Measurements from ENCODE around the gene DGKQ. TPM values are rescaled to one million over a fixed set of nuclear protein-coding genes. Genes with fewer than 3 reads are reported as not detected.

DGKQ gene
- total and polyA plus RNA-seq, 7 experiments from 2014 or later: 1.5 to 28.0 (median 16.5) TPM

DNA sequence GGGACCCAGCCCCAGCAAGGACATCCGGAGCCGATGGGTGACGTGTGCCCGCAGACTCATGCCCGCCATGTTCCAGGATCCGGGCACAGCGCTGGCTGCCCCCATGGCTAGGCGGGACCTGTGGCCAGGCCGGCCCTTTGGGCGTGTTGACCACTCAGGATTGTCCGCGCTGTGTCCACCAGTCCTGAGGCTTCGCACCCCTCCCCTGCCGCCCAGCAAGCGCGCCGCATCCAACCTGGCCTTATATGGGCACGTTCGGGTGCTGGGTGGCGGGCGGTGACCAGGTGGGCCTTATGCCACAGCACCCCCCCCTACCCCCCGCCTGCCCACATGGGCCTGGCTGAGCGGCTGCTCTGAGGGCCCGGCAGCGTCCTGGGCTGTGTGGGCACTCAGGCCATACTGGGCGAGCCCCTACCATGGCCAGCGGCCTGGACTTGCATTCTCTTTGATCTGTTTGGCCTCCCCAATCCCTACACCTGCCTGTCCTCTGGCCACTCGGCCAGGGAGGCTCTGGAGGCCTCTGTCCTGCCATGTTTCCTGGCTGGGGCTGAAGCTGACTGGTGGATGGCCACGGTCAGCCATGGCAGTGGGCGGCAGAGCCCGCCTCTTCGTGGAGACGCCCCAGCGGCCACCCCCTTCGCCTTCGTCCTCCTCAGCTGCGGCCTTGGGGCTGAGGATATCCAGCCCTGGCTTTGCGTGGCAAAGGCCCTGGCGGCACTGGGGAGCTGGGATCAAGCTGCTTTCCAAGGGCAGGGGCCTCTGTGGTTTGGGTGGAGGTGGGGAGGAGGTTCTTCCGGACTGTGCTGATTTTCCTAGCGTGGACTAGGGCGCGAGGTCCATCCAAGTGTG lies 40.1 kb upstream of the DGKQ start:
- Mint-ChIP-seq H3K9me3 (peaks cover 0 to 2% (median 0%) of the 10 kb centered on the region in 11 donors), H3K27ac (peak overlapping the region in 2 of 9 donors; percentile 24 to 81), H3K4me1 (peaks cover 13 to 22% (median 17%) of the 10 kb centered on the region in 7 donors), H3K4me3 (peak overlapping the region in 9 of 10 donors; percentile 6 to 76 (median 50)), H3K36me3 (peaks cover 0 to 2% (median 0%) of the 10 kb centered on the region in 5 donors), H3K27me3 (peaks cover 2 to 8% (median 8%) of the 10 kb centered on the region in 5 donors)
- CTCF ChIA-PET: no interaction called here
- no peak for DNase-seq
- no peaks in the 10 kb centered on the region for H3K9me3 ChIP-seq (ENCODE audit: control insufficient read depth in 2 of 3, low read length in 3 of 3)
- no peaks in the 10 kb centered on the region for H3K36me3 ChIP-seq (ENCODE audit: control insufficient read depth in 2 of 3, insufficient read depth in 3 of 3, low read length in 3 of 3)
- peaks cover 0 to 10% of the 10 kb centered on the region in 2 donors for H3K4me1 ChIP-seq (ENCODE audit: control insufficient read depth in 2 of 2, insufficient read depth in 2 of 2, low read length in 2 of 2)
- ATAC-seq: no peak
- no peak overlapping the region for H3K27ac ChIP-seq (ENCODE audit: low read depth, low read length)
- POLR2A ChIA-PET: no interaction called here
- H3K27me3 ChIP-seq (ENCODE audit: control insufficient read depth in 2 of 2, insufficient read depth in 2 of 2, low read length in 2 of 2): no peaks in the 10 kb centered on the region
- intact Hi-C loops (cut with micrococcal nuclease): loop anchor here (5.0 kb wide), 3 partner anchors 44 to 699 kb away; partner anchors contain the start of genes CTBP1 (in 2 of the 2) and SLBP (in 1 of the 2)
- H3K4me3 ChIP-seq (ENCODE audit: low read length): no peak overlapping the region

DNA sequence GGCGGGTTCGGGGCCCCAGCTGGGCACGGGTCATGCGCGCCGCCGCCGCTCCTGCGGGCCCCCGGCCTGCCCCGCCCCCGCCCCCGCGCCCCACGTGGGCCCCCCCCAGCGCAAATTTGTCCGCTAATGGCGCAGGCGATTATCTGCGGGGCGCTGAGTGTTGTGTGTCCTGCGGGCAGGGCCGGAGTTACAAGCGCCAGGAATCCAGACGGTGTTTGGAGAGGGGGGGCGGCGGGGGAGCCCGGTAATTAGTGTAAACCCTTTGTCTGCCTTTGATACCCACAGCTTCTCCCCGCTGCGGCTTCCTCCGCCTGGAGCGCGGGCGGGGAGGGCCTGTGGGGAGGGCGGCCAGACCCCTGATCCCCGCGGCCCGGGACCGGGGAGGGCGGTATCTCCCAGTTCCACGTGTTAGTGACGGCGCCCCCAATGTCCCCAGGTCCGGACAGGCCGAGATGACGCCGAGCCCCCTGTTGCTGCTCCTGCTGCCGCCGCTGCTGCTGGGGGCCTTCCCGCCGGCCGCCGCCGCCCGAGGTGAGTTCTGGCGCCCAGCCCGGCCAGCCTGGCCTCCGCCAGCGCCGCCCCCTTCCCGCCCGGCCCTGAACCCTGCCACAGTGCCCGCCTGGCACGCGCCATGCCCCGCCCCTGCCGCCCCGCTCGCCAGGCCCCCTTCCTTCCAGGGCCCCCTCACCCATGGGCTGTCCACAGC lies 38.8 kb upstream of the DGKQ start:
- DNase-seq (peak in 7 of 9 donors; percentile 25 to 47 (median 32)), ATAC-seq (no peak)
- Histone ChIP-seq H3K4me1 (ENCODE audit: control insufficient read depth in 2 of 2, insufficient read depth in 2 of 2, low read length in 2 of 2) (peaks cover 0 to 10% of the 10 kb centered on the region in 2 donors), H3K4me3 (ENCODE audit: low read length) (peak overlapping the region; percentile 35), H3K36me3 (ENCODE audit: control insufficient read depth in 2 of 3, insufficient read depth in 3 of 3, low read length in 3 of 3) (no peaks in the 10 kb centered on the region), H3K27ac (ENCODE audit: low read depth, low read length) (peak overlapping the region; percentile 45), H3K9me3 (ENCODE audit: control insufficient read depth in 2 of 3, low read length in 3 of 3) (no peaks in the 10 kb centered on the region), H3K27me3 (ENCODE audit: control insufficient read depth in 2 of 2, insufficient read depth in 2 of 2, low read length in 2 of 2) (no peaks in the 10 kb centered on the region)
- peaks cover 0 to 4% (median 0%) of the 10 kb centered on the region in 11 donors for H3K9me3 Mint-ChIP-seq
- peak overlapping the region; percentile 35 to 87 (median 63) for H3K4me3 Mint-ChIP-seq
- ChIA-PET CTCF (no interaction called here), POLR2A (no interaction called here)
- H3K27ac Mint-ChIP-seq: peak overlapping the region in 2 of 9 donors; percentile 48 to 55
- H3K27me3 Mint-ChIP-seq: peaks cover 14 to 20% (median 18%) of the 10 kb centered on the region in 5 donors
- intact Hi-C loops (cut with micrococcal nuclease): loop anchor here (5.0 kb wide), 3 partner anchors 45 to 700 kb away; partner anchors contain the start of genes CTBP1 (in 2 of the 2) and SLBP (in 1 of the 2)
- peaks cover 0 to 2% (median 0%) of the 10 kb centered on the region in 5 donors for H3K36me3 Mint-ChIP-seq
- peaks cover 14 to 21% (median 18%) of the 10 kb centered on the region in 7 donors for H3K4me1 Mint-ChIP-seq

DNA sequence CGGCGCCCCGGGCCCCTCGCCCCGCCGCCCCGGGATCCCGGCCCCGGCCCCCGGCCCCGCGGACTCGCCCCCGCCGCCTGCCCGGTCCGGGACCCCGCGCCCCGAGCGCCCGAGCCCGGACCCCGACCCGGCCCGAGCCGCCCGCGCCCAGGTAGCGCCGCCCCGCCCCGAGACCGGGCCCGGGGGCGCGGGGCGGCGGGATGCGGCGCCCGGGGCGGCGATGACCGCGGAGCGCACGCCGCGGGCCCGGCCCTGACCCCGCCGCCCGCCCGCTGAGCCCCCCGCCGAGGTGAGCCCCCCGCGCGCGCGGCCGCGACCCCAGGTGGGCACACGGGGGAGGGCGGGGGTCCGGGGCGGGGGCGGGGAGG lies 38.3 kb upstream of the DGKQ start:
- Mint-ChIP-seq H3K4me1 (peaks cover 15 to 21% (median 18%) of the 10 kb centered on the region in 7 donors), H3K27me3 (peaks cover 20 to 26% (median 24%) of the 10 kb centered on the region in 5 donors), H3K27ac (no peak overlapping the region), H3K9me3 (peaks cover 0 to 4% (median 0%) of the 10 kb centered on the region in 11 donors), H3K4me3 (peak overlapping the region in 4 of 10 donors; percentile 28 to 97 (median 58)), H3K36me3 (peaks cover 0 to 3% (median 0%) of the 10 kb centered on the region in 5 donors)
- intact Hi-C loops (cut with micrococcal nuclease): loop anchor here (1.0 to 5.0 kb wide), 9 partner anchors 25 to 701 kb away; partner anchors contain the start of genes CTBP1 (in 2 of the 2), ATP5ME (in 1 of the 2), IDUA (in 1 of the 2) and MYL5 (in 1 of the 2)
- Histone ChIP-seq H3K9me3 (ENCODE audit: control insufficient read depth in 2 of 3, low read length in 3 of 3) (no peaks in the 10 kb centered on the region), H3K4me3 (ENCODE audit: low read length) (no peak overlapping the region), H3K27ac (ENCODE audit: low read depth, low read length) (no peak overlapping the region), H3K36me3 (ENCODE audit: control insufficient read depth in 2 of 3, insufficient read depth in 3 of 3, low read length in 3 of 3) (no peaks in the 10 kb centered on the region), H3K27me3 (ENCODE audit: control insufficient read depth in 2 of 2, insufficient read depth in 2 of 2, low read length in 2 of 2) (no peaks in the 10 kb centered on the region), H3K4me1 (ENCODE audit: control insufficient read depth in 2 of 2, insufficient read depth in 2 of 2, low read length in 2 of 2) (peaks cover 0 to 10% of the 10 kb centered on the region in 2 donors)
- CTCF ChIA-PET: no interaction called here
- ATAC-seq (no peak), DNase-seq (no peak)
- POLR2A ChIA-PET: no interaction called here

DNA sequence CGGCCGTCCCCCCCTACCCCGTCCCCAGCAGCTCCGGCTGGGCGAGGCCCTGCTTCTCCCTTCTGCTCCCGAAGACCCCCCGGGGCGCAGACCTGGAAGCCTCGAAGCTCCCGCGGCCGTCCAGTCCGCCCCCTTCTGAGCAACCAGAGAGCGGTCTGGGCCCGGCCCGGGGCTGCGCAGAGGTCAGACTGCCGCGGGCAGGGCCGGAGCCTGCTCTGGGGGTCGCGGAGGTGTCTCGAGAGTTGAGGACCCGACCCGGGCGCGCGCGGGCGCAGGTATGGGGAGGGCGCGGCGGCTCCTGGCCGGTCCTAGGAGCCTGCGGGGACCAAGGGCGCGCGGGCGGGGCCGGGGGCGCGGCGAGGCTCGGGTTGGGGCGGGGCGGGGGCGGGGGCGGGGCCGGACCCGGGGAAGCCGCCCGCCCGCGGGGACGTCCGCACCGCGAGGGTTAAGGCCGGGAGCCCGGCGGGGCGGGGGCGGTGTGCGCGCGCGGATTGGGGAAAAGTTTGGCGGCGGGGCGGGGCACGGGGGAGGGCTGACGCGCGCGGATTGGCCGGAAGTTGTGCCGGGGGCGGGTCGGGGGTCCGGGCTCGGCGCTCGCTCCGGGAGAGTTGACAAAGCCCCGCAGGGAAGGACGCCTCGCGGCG lies 37.8 kb upstream of the DGKQ start, which contains the start of gene FGFRL1:
Gene FGFRL1, plus strand, starts transcription at position 605 of the 644 bp plus-strand sequence. CDS start 860 bp downstream, outside the sequence.
- Mint-ChIP-seq H3K4me1 (peaks cover 15 to 21% (median 18%) of the 10 kb centered on the region in 7 donors), H3K27ac (peak within 1 kb of the TSS; percentile 76 to 96 (median 92)), H3K9me3 (peaks cover 0 to 4% (median 0%) of the 10 kb centered on the region in 11 donors), H3K4me3 (peak within 1 kb of the TSS; percentile 86 to 97 (median 89)), H3K27me3 (peaks cover 24 to 31% (median 27%) of the 10 kb centered on the region in 5 donors), H3K36me3 (peaks cover 0 to 3% (median 2%) of the 10 kb centered on the region in 5 donors)
- Histone ChIP-seq H3K4me1 (ENCODE audit: control insufficient read depth in 2 of 2, insufficient read depth in 2 of 2, low read length in 2 of 2) (peaks cover 0 to 10% of the 10 kb centered on the region in 2 donors), H3K27ac (ENCODE audit: low read depth, low read length) (peak within 1 kb of the TSS; percentile 83), H3K36me3 (ENCODE audit: control insufficient read depth in 2 of 3, insufficient read depth in 3 of 3, low read length in 3 of 3) (no peaks in the 10 kb centered on the region), H3K4me3 (ENCODE audit: low read length) (peak within 1 kb of the TSS; percentile 77), H3K27me3 (ENCODE audit: control insufficient read depth in 2 of 2, insufficient read depth in 2 of 2, low read length in 2 of 2) (no peaks in the 10 kb centered on the region), H3K9me3 (ENCODE audit: control insufficient read depth in 2 of 3, low read length in 3 of 3) (no peaks in the 10 kb centered on the region)
- DNase-seq (peak; percentile 78 to 95 (median 87)), ATAC-seq (peak; percentile 78)
- ChIA-PET POLR2A (interaction anchor here (0.8 to 2.4 kb wide), 2 partner anchors 44 to 278 kb away, joined by 3 to 11 read pairs; no protein-coding TSS in a partner anchor), CTCF (no interaction called here)
- intact Hi-C loops (cut with micrococcal nuclease): loop anchor here (1.0 to 5.0 kb wide), 9 partner anchors 24 to 701 kb away; partner anchors contain the start of genes CTBP1 (in 2 of the 2), ATP5ME (in 1 of the 2), IDUA (in 1 of the 2) and MYL5 (in 1 of the 2)

DNA sequence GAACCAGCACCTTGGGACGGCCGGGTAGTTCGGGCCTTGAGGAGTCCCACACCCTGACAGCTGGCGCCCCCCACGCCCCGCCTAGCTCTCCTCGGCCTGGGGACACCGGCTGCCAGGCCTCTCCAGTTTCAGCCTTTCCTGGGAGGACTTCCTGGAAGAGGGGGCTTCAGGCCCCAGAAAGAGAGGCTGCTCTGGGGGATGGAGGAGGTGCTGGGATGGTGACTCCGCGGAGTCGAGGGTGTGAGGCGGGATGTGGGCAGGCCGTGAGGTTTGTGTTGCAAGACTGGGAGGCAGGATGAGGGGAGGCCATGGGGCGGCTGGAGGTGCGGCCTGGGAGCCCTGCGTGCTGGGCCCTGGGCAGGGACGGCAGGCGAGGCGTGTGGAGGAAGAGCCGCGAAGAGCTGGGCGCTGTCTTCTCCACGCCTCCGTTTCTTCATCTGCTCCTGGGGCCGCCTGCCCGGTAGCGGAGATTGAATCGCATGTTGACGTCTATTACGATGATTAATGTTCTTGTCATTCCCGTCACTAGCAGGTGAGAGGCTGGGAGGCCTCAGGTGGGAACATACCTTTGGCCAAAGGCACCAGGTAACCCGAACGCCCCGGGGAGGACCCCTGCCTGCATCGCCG lies 37.1 kb upstream of the DGKQ start:
- Histone ChIP-seq H3K4me3 (ENCODE audit: low read length) (peak overlapping the region; percentile 77), H3K27me3 (ENCODE audit: control insufficient read depth in 2 of 2, insufficient read depth in 2 of 2, low read length in 2 of 2) (no peaks in the 10 kb centered on the region), H3K27ac (ENCODE audit: low read depth, low read length) (peak overlapping the region; percentile 83), H3K9me3 (ENCODE audit: control insufficient read depth in 2 of 3, low read length in 3 of 3) (no peaks in the 10 kb centered on the region), H3K4me1 (ENCODE audit: control insufficient read depth in 2 of 2, insufficient read depth in 2 of 2, low read length in 2 of 2) (peaks cover 0 to 10% of the 10 kb centered on the region in 2 donors), H3K36me3 (ENCODE audit: control insufficient read depth in 2 of 3, insufficient read depth in 3 of 3, low read length in 3 of 3) (no peaks in the 10 kb centered on the region)
- peaks cover 0 to 4% (median 2%) of the 10 kb centered on the region in 11 donors for H3K9me3 Mint-ChIP-seq
- H3K27ac Mint-ChIP-seq: peak overlapping the region; percentile 76 to 96 (median 92)
- POLR2A ChIA-PET: interaction anchor here (0.6 to 2.4 kb wide), 7 partner anchors 43 to 616 kb away, joined by 3 to 11 read pairs (median 3); no protein-coding TSS in a partner anchor
- H3K4me3 Mint-ChIP-seq: peak overlapping the region; percentile 86 to 97 (median 89)
- CTCF ChIA-PET: interaction anchor here (0.9 kb wide), 1 partner anchor 80 kb away, joined by 3 read pairs; no protein-coding TSS in a partner anchor
- DNase-seq (peak; percentile 48 to 79 (median 71)), ATAC-seq (peak; percentile 36)
- intact Hi-C loops (cut with micrococcal nuclease): loop anchor here (1.0 to 5.0 kb wide), 14 partner anchors 24 to 702 kb away; partner anchors contain the start of genes CTBP1 (in 2 of the 2), PCGF3 (in 2 of the 2), UVSSA (in 2 of the 2) and ATP5ME (in 1 of the 2)
- H3K4me1 Mint-ChIP-seq: peaks cover 15 to 21% (median 18%) of the 10 kb centered on the region in 7 donors
- peaks cover 27 to 35% (median 29%) of the 10 kb centered on the region in 5 donors for H3K27me3 Mint-ChIP-seq
- peaks cover 0 to 3% (median 2%) of the 10 kb centered on the region in 5 donors for H3K36me3 Mint-ChIP-seq

All from naive thymus-derived CD4-positive, alpha-beta T cell (primary cell).